Osteocyte (in vitro differentiated cells): Measurements from ENCODE around the gene COQ4. TPM values are rescaled to one million over a fixed set of nuclear protein-coding genes. Genes with fewer than 3 reads are reported as not detected.

Experiments used
- DNase-seq: peaks from one replicate; pipeline ENCODE4 v3.0.0; 2021; ENCODE audit warnings: mixed read lengths; ENCODE audit not compliant: unreplicated experiment; ENCODE audit errors: extremely low spot score
- H3K27ac Mint-ChIP-seq: one replicate; pipeline ENCODE4 v1.8.0; 2021; ENCODE audit warnings: mild to moderate bottlenecking, mixed read lengths; ENCODE audit not compliant: unreplicated experiment
- H3K27me3 Mint-ChIP-seq: one replicate; pipeline ENCODE4 v1.8.0; 2021; ENCODE audit warnings: mixed read lengths; ENCODE audit not compliant: unreplicated experiment
- H3K36me3 Mint-ChIP-seq: one replicate; pipeline ENCODE4 v1.8.0; 2021; ENCODE audit warnings: mixed read lengths; ENCODE audit not compliant: unreplicated experiment
- H3K4me1 Mint-ChIP-seq: one replicate; pipeline ENCODE4 v1.8.0; 2021; ENCODE audit warnings: mixed read lengths; ENCODE audit not compliant: unreplicated experiment
- H3K4me3 Mint-ChIP-seq: one replicate; pipeline ENCODE4 v1.8.0; 2021; ENCODE audit warnings: mild to moderate bottlenecking, moderate library complexity, mixed read lengths; ENCODE audit not compliant: unreplicated experiment
- H3K9me3 Mint-ChIP-seq: one replicate; pipeline ENCODE4 v1.8.0; 2021; ENCODE audit warnings: mixed read lengths; ENCODE audit not compliant: unreplicated experiment
- CTCF ChIP-seq: fragments of 200-600 bp; sonication (generic); IDR thresholded peaks from 2 replicates; pipeline ENCODE4 v1.5.0; 2021; ENCODE audit warnings: antibody characterized with exemption, mild to moderate bottlenecking, moderate library complexity
- total RNA-seq: library from RNA; stranded (reverse); gene quantifications from 2 replicates; pipeline ENCODE4 v1.2.1, GENCODE V29; 2021

Gene COQ4
- total RNA-seq, 1 donor from 2014 or later, result 38.4 TPM

GRCh38 chr9:128355451-128355850, 32.8 kb downstream of the COQ4 start:
- no peak for TF ChIP-seq CTCF
- H3K9me3 Mint-ChIP-seq, result no peaks in the 10 kb centered on the region
- no peak overlapping the region for H3K4me3 Mint-ChIP-seq
- H3K27me3 Mint-ChIP-seq, result no peaks in the 10 kb centered on the region
- peaks cover 20% of the 10 kb centered on the region for H3K36me3 Mint-ChIP-seq
- H3K27ac Mint-ChIP-seq, result no peak overlapping the region
- no peaks in the 10 kb centered on the region for H3K4me1 Mint-ChIP-seq
- DNase-seq, result no peak

DNA sequence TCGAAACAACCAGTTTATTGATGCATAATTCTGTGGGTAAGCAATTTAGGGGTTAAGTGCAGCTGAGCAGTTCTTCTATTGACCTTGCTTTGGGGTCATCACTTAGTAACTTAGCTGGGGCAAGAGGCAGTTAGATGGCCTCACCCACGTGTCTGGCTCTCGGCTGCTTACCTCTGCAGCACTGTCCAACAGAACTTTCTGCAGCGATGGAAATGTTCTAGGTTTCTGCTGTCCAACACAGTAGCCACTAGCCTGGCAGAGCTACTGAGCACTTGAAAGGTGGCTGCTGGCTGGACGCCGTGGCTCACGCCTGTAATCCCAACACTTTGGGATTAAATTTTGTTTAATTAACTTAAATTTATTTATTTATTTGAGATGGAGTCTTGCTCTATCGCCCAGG, 35.5 kb downstream of the COQ4 start:
- H3K9me3 Mint-ChIP-seq, result no peaks in the 10 kb centered on the region
- TF ChIP-seq CTCF, result no peak
- H3K4me1 Mint-ChIP-seq, result peaks cover 15% of the 10 kb centered on the region
- no peak for DNase-seq
- H3K36me3 Mint-ChIP-seq, result peaks cover 12% of the 10 kb centered on the region
- no peaks in the 10 kb centered on the region for H3K27me3 Mint-ChIP-seq
- no peak overlapping the region for H3K27ac Mint-ChIP-seq
- no peak overlapping the region for H3K4me3 Mint-ChIP-seq

GRCh38 chr9:128358861-128359260, 36.2 kb downstream of the COQ4 start:
- H3K27me3 Mint-ChIP-seq, result no peaks in the 10 kb centered on the region
- DNase-seq, result no peak
- H3K27ac Mint-ChIP-seq, result no peak overlapping the region
- no peaks in the 10 kb centered on the region for H3K9me3 Mint-ChIP-seq
- peaks cover 12% of the 10 kb centered on the region for H3K36me3 Mint-ChIP-seq
- no peak overlapping the region for H3K4me3 Mint-ChIP-seq
- H3K4me1 Mint-ChIP-seq, result peaks cover 15% of the 10 kb centered on the region
- TF ChIP-seq CTCF, result no peak

DNA sequence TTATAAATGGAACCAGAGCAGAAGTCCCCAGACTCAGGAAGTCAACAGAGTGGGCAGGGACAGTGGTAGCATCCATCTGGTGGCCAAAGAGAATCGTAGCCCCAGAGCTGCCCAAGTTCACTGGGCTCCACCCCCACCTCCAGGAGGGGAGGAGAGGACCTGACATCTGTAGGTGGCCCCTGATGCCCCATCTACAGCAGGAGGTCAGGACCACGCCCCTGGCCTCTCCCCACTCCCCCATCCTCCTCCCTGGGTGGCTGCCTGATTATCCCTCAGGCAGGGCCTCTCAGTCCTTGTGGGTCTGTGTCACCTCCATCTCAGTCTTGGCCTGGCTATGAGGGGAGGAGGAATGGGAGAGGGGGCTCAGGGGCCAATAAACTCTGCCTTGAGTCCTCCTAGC, 38.2 kb downstream of the COQ4 start:
- no peak for TF ChIP-seq CTCF
- Mint-ChIP-seq H3K36me3 (peaks cover 6% of the 10 kb centered on the region), H3K27ac (peak overlapping the region; percentile 57), H3K4me1 (peaks cover 27% of the 10 kb centered on the region), H3K4me3 (no peak overlapping the region), H3K9me3 (no peaks in the 10 kb centered on the region), H3K27me3 (no peaks in the 10 kb centered on the region)
- DNase-seq, result no peak

DNA sequence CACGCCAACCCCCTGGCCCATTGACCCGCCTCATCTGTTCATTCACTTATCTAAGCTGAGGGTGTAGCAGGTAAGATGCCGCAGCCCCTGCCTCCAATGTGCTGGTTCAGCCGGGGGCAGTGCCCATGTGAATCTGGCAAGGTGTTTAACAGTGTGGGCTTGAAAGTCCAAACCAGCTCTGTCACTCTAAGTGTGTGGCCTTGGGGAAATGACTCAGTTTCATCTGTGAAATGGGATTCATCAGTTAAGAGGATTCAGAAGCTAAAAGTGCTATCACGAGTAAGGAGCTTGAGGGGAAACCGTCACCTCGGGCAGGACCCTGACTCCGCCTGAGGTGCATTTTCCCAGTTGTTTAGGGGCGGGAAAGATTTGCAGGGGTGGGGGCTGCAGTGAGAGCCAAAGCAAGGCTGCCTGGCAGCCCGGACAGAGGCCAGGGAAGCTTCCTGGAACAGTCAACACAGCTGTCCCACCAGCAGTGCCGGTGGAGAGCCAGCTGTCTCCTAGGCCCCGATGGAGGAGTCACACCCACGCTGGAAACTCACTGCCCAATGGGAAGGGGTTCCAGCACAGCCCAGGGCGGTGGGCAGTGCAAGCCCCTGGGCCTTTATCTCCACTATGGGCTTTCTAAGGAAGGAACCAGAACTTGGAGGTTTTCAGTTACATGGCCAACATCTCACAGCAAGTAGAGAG, 38.8 kb downstream of the COQ4 start:
- Mint-ChIP-seq H3K27ac (peak overlapping the region; percentile 85), H3K9me3 (no peaks in the 10 kb centered on the region), H3K4me3 (peak overlapping the region; percentile 74), H3K36me3 (peaks cover 2% of the 10 kb centered on the region), H3K4me1 (peaks cover 27% of the 10 kb centered on the region), H3K27me3 (no peaks in the 10 kb centered on the region)
- TF ChIP-seq CTCF, result no peak
- no peak for DNase-seq
